Measurements from ENCODE around the gene PDZD2.
A peak's percentile ranks its signal among the peaks of the same experiment; 100 is the strongest.
"Not testable (repeated sequence)": the region's sequence is repeated elsewhere in the genome, so short reads cannot be mapped to it uniquely, and the experiment has no call there.

The PDZD2 gene

GRCh38 chr5:31966936-31967335 is 328.0 kb downstream of the PDZD2 start:
- DNase-seq (ENCODE audit: low read depth, low spot score) = no peak

- no peak for DNase-seq (ENCODE audit: low read depth, low spot score)
Observed at GRCh38 chr5:31967461-31967860, 328.5 kb downstream of the PDZD2 start.

GRCh38 chr5:31972558-31972957 is 333.6 kb downstream of the PDZD2 start:
- no peak for DNase-seq (ENCODE audit: low read depth, low spot score)

- not testable (repeated sequence) for DNase-seq (ENCODE audit: low read depth, low spot score)
Observed at GRCh38 chr5:31975189-31975612, 336.3 kb downstream of the PDZD2 start.

GRCh38 chr5:31976169-31976568 is 337.2 kb downstream of the PDZD2 start:
- DNase-seq (ENCODE audit: low read depth, low spot score) = no peak

GRCh38 chr5:31981361-31981945 is 342.5 kb downstream of the PDZD2 start:
- no peak for DNase-seq (ENCODE audit: low read depth, low spot score)

GRCh38 chr5:31982027-31982426 is 343.1 kb downstream of the PDZD2 start:
- no peak for DNase-seq (ENCODE audit: low read depth, low spot score)

GRCh38 chr5:31982621-31983020 is 343.7 kb downstream of the PDZD2 start:
- DNase-seq (ENCODE audit: low read depth, low spot score) = peak; percentile 36

GRCh38 chr5:31983851-31984250 is 344.9 kb downstream of the PDZD2 start:
- peak; percentile 16 for DNase-seq (ENCODE audit: low read depth, low spot score)

- no peak for DNase-seq (ENCODE audit: low read depth, low spot score)
Observed at GRCh38 chr5:31984691-31985090, 345.8 kb downstream of the PDZD2 start.

GRCh38 chr5:31986101-31986500 is 347.2 kb downstream of the PDZD2 start:
- no peak for DNase-seq (ENCODE audit: low read depth, low spot score)

GRCh38 chr5:31987985-31988710 is 349.2 kb downstream of the PDZD2 start:
- peak; percentile 95 for DNase-seq (ENCODE audit: low read depth, low spot score)

GRCh38 chr5:31990081-31990650 is 351.2 kb downstream of the PDZD2 start:
- DNase-seq (ENCODE audit: low read depth, low spot score) = peak; percentile 65

- no peak for DNase-seq (ENCODE audit: low read depth, low spot score)
Observed at GRCh38 chr5:31990701-31991110, 351.8 kb downstream of the PDZD2 start.

- DNase-seq (ENCODE audit: low read depth, low spot score) = no peak
Observed at GRCh38 chr5:31992377-31992776, 353.4 kb downstream of the PDZD2 start.

- peak; percentile 78 for DNase-seq (ENCODE audit: low read depth, low spot score)
Observed at GRCh38 chr5:31993165-31993961, 354.4 kb downstream of the PDZD2 start.

GRCh38 chr5:31995006-31995405 is 356.1 kb downstream of the PDZD2 start:
- DNase-seq (ENCODE audit: low read depth, low spot score) = no peak

GRCh38 chr5:31995714-31996113 is 356.8 kb downstream of the PDZD2 start:
- DNase-seq (ENCODE audit: low read depth, low spot score) = no peak

- no peak for DNase-seq (ENCODE audit: low read depth, low spot score)
Observed at GRCh38 chr5:31996909-31997308, 358.0 kb downstream of the PDZD2 start.

GRCh38 chr5:31999470-31999869 is 360.5 kb downstream of the PDZD2 start:
- DNase-seq (ENCODE audit: low read depth, low spot score) = no peak

GRCh38 chr5:32000731-32001130 is 361.8 kb downstream of the PDZD2 start:
- DNase-seq (ENCODE audit: low read depth, low spot score) = no peak

GRCh38 chr5:32001284-32001683 is 362.4 kb downstream of the PDZD2 start:
- DNase-seq (ENCODE audit: low read depth, low spot score) = no peak

Data from astrocyte of the hippocampus (primary cell).